Measurements from ENCODE around the gene B3GNT8. TPM values are rescaled to one million over a fixed set of nuclear protein-coding genes. Genes with fewer than 3 reads are reported as not detected.

Gene B3GNT8
- total and polyA plus RNA-seq, 3 donors from 2014 or later, result 1.0 to 1.3 (median 1.2) TPM

DNA sequence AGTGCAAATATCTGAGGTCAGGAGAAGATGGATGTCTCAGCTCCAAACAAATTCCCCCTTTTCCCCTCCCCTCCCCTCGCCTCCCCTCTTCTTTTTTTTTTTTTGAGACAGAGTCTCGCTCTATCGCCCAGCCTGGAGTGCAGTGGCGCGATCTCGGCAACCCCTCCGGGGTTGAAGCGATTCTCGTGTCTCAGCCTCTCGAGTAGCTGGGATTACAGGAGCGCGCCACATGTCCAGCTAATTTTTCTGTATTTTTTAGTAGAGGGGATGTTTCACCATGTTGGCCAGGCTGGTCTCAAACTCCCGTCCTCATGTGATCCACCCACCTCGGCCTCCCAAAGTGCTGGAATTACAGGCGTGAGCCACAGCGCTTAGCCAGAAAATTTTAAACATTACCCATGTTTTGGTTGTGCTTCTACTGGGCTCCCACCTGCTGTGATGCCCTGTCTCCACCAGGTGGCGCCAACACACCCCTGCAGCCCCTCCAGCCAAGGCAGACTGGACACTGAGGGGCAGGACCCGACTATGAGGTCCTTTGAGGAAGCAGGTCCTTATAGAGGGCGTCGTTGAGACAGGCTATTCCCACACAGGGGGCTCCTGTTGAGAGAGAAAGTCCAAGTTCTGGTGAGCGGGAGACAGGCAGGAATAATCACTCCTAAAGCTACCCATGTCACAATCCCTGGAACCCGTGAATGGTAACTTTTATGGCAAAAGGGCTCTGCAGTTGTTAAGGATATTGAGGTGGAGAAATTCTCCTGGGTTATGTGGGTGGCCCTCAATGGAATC, 22.1 kb upstream of the B3GNT8 start:
- Histone ChIP-seq H3K36me3 (ENCODE audit: low read depth, missing control alignments) (no peaks in the 10 kb centered on the region), H3K27ac (no peak overlapping the region), H3K4me3 (no peak overlapping the region), H3K4me1 (no peaks in the 10 kb centered on the region), H3K27me3 (no peaks in the 10 kb centered on the region), H3K9me3 (no peaks in the 10 kb centered on the region)
- TF ChIP-seq CTCF (IDR thresholded peaks at IDR 0.05) (peak; percentile 93 to 97 (median 95)), POLR2A (IDR thresholded peaks at IDR 0.05) (no peak)
- intact Hi-C loops (cut with DNase I; ENCODE audit: low total_unique reads), result loop anchor here (10.0 kb wide), 1 partner anchor 126 kb away; the partner anchor contains the start of gene CEACAM21
- 2 to 3% methylated on average over 18 to 22 of the region's 22 CpGs for WGBS, 2 donors
- DNase-seq, result peak; percentile 87

DNA sequence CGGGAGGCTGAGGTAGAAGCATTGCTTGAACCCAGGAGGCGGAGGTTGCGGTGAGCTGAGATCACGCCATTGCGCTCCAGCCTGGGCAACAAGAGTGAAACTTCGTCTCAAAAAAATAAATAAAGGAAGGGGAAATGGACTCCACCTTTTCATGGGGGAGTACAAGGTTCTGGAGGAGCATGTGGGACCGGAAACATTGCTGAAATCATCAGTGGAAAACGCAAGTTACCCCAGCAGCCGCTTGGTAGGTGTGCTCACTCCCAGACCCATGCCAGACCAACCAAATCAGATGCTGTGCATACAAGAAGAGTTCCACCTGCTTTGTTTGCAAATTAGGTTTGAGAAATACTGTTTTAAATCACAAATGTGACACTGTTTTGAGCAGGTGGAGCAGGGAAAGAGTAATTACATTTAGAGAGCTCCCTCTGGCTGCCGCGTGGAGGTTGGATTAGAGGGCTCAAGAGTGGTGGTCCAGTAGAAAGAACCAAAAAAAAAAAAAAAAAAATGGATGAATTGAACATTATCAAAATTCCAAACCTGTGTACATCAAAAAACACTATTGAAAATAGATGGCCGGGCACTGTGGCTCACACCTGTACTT, 20.7 kb upstream of the B3GNT8 start:
- no peak for DNase-seq
- Histone ChIP-seq H3K36me3 (ENCODE audit: low read depth, missing control alignments) (no peaks in the 10 kb centered on the region), H3K27ac (no peak overlapping the region), H3K4me1 (no peaks in the 10 kb centered on the region), H3K27me3 (no peaks in the 10 kb centered on the region), H3K4me3 (no peak overlapping the region), H3K9me3 (no peaks in the 10 kb centered on the region)
- intact Hi-C loops (cut with DNase I; ENCODE audit: low total_unique reads), result loop anchor here (10.0 kb wide), 1 partner anchor 127 kb away; the partner anchor contains the start of gene CEACAM21
- no peak for TF ChIP-seq CTCF (IDR thresholded peaks at IDR 0.05)
- TF ChIP-seq POLR2A (IDR thresholded peaks at IDR 0.05), result no peak
- 70 to 71% methylated on average over 12 of the region's 12 CpGs for WGBS, 2 donors

GRCh38 chr19:41445575-41445974, 18.4 kb upstream of the B3GNT8 start:
- Histone ChIP-seq H3K27ac (no peak overlapping the region), H3K36me3 (ENCODE audit: low read depth, missing control alignments) (no peaks in the 10 kb centered on the region)
- intact Hi-C loops (cut with DNase I; ENCODE audit: low total_unique reads), result loop anchor here (10.0 kb wide), 1 partner anchor 129 kb away; the partner anchor contains the start of gene CEACAM21

GRCh38 chr19:41443813-41444455, 16.8 kb upstream of the B3GNT8 start:
- Histone ChIP-seq H3K27ac (no peak overlapping the region), H3K27me3 (no peaks in the 10 kb centered on the region), H3K9me3 (no peaks in the 10 kb centered on the region), H3K36me3 (ENCODE audit: low read depth, missing control alignments) (no peaks in the 10 kb centered on the region), H3K4me1 (no peaks in the 10 kb centered on the region), H3K4me3 (no peak overlapping the region)
- WGBS, 2 donors, result 58 to 70% methylated on average over 2 to 6 of the region's 6 CpGs
- no peak for TF ChIP-seq CTCF (IDR thresholded peaks at IDR 0.05)
- TF ChIP-seq POLR2A (IDR thresholded peaks at IDR 0.05), result no peak
- intact Hi-C loops (cut with DNase I; ENCODE audit: low total_unique reads), result loop anchor here (10.0 kb wide), 1 partner anchor 131 kb away; the partner anchor contains the start of gene CEACAM21
- no peak for DNase-seq

More at GRCh38 chr19:41445575-41445974, 18.4 kb upstream of the B3GNT8 start:
- 64 to 66% methylated on average over 4 to 5 of the region's 5 CpGs for WGBS, 2 donors
- DNase-seq, result no peak
- no peaks in the 10 kb centered on the region for H3K4me1 ChIP-seq
- no peak overlapping the region for H3K4me3 ChIP-seq
- H3K9me3 ChIP-seq, result no peaks in the 10 kb centered on the region
- H3K27me3 ChIP-seq, result no peaks in the 10 kb centered on the region
- TF ChIP-seq POLR2A (IDR thresholded peaks at IDR 0.05) (no peak), CTCF (IDR thresholded peaks at IDR 0.05) (no peak)

Data from testis (tissue), 3 donors.